HG03039 (cell line): ENCODE data around the gene SUCNR1.
"Not testable (repeated sequence)": the region's sequence is repeated elsewhere in the genome, so short reads cannot be mapped to it uniquely, and the experiment has no call there.

Source experiments
- ATAC-seq: cut with Tn5 transposase; IDR thresholded peaks from one replicate; pipeline ENCODE4 v1.9.1; 2021; ENCODE audit warnings: mild to moderate bottlenecking, moderate library complexity; ENCODE audit not compliant: unreplicated experiment

The SUCNR1 gene

GRCh38 chr3:151873398-151873797 is at the start of gene SUCNR1:
SUCNR1 (plus strand) TSS chr3:151873643; CDS start chr3:151879893, 6,250 bp downstream.
- no peak for ATAC-seq

GRCh38 chr3:151827816-151828215 is 45.6 kb upstream of the SUCNR1 start:
- ATAC-seq, result no peak

- no peak for ATAC-seq
These were observed 37.5 kb upstream of the SUCNR1 start for GRCh38 chr3:151835751-151836525.

- no peak for ATAC-seq
These were observed 36.4 kb upstream of the SUCNR1 start for GRCh38 chr3:151837057-151837456.

GRCh38 chr3:151838574-151839312 is 34.7 kb upstream of the SUCNR1 start:
- peak; percentile 69 for ATAC-seq

- ATAC-seq, result no peak
These were observed 34.2 kb upstream of the SUCNR1 start for GRCh38 chr3:151839313-151839631.

- no peak for ATAC-seq
These were observed 31.6 kb upstream of the SUCNR1 start for GRCh38 chr3:151841801-151842200.

- no peak for ATAC-seq
These were observed 30.2 kb upstream of the SUCNR1 start for GRCh38 chr3:151843275-151843674.

GRCh38 chr3:151845306-151845905 is 28.0 kb upstream of the SUCNR1 start:
- no peak for ATAC-seq

- not testable (repeated sequence) for ATAC-seq
These were observed 23.4 kb upstream of the SUCNR1 start for GRCh38 chr3:151850065-151850464.

- ATAC-seq, result no peak
These were observed 21.2 kb upstream of the SUCNR1 start for GRCh38 chr3:151852074-151852811.

GRCh38 chr3:151856118-151856517 is 17.3 kb upstream of the SUCNR1 start:
- ATAC-seq, result no peak

GRCh38 chr3:151856641-151857040 is 16.8 kb upstream of the SUCNR1 start:
- no peak for ATAC-seq

- ATAC-seq, result no peak
These were observed 14.2 kb upstream of the SUCNR1 start for GRCh38 chr3:151859233-151859673.

- no peak for ATAC-seq
These were observed 13.5 kb upstream of the SUCNR1 start for GRCh38 chr3:151859905-151860304.

GRCh38 chr3:151863611-151864010 is 9.8 kb upstream of the SUCNR1 start:
- no peak for ATAC-seq

- ATAC-seq, result no peak
These were observed 8.9 kb upstream of the SUCNR1 start for GRCh38 chr3:151864423-151865101.

GRCh38 chr3:151866711-151867410 is 6.6 kb upstream of the SUCNR1 start:
- ATAC-seq, result no peak

GRCh38 chr3:151867666-151868065 is 5.8 kb upstream of the SUCNR1 start:
- ATAC-seq, result no peak

- no peak for ATAC-seq
These were observed 4.3 kb upstream of the SUCNR1 start for GRCh38 chr3:151869181-151869580.
